OCI-LY7 (cell line): ENCODE data around the gene MPI. TPM values are rescaled to one million over a fixed set of nuclear protein-coding genes. Genes with fewer than 3 reads are reported as not detected.

Experiments
- BruUV-seq: library from RNA; stranded (reverse); fragments of 400-500 nt; replicated peaks from 2 replicates; lab custom pipeline; 2021; lab: Mats Ljungman, UMichigan
- CTCF ChIA-PET: fragments of 300-600 bp; sonication (Branson Sonifier 250); formaldehyde crosslinking; loops from one replicate; lab custom pipeline; 2022; ENCODE audit warnings: antibody characterized with exemption; ENCODE audit not compliant: unreplicated experiment; lab: Charles Lee
- POLR2A ChIA-PET: fragments of 300-600 bp; sonication (Branson Sonifier 250); formaldehyde crosslinking; loops from one replicate; lab custom pipeline; 2022; ENCODE audit warnings: antibody characterized with exemption; lab: Charles Lee
- DNase-seq: peaks from one replicate; pipeline ENCODE4 v3.0.0-alpha.2; 2015; ENCODE audit warnings: low spot score
- H2AFZ ChIP-seq: fragments of 200-600 bp; sonication (generic), shearing (Covaris generic); 2 replicates; pipeline ENCODE4 v1.6.1; 2014; ENCODE audit warnings: mild to moderate bottlenecking, antibody characterized with exemption, low read length, moderate library complexity
- H3K27ac ChIP-seq: fragments of 200-600 bp; sonication (generic); 2 replicates; pipeline ENCODE4 v1.5.1; 2014; ENCODE audit warnings: mixed run types, low read depth, mild to moderate bottlenecking, moderate library complexity, low read length, inconsistent platforms; ENCODE audit not compliant: poor library complexity, severe bottlenecking
- H3K36me3 ChIP-seq: fragments of 200-600 bp; sonication (generic); 2 replicates; pipeline ENCODE4 v1.6.1; 2014; ENCODE audit warnings: mild to moderate bottlenecking, antibody characterized with exemption, low read length, moderate library complexity, mixed read lengths; ENCODE audit not compliant: insufficient read depth
- H3K4me1 ChIP-seq: fragments of 200-600 bp; sonication (generic); 2 replicates; pipeline ENCODE4 v1.5.1; 2014; ENCODE audit warnings: mild to moderate bottlenecking, low read length; ENCODE audit not compliant: insufficient read depth, poor library complexity, severe bottlenecking
- H3K4me2 ChIP-seq: fragments of 200-600 bp; sonication (generic); 2 replicates; pipeline ENCODE4 v1.6.1; 2014; ENCODE audit warnings: mild to moderate bottlenecking, low read length
- H3K4me3 ChIP-seq: fragments of 200-600 bp; sonication (generic); 2 replicates; pipeline ENCODE4 v1.5.1; 2014; ENCODE audit warnings: mild to moderate bottlenecking, low read depth, low read length; ENCODE audit not compliant: poor library complexity, severe bottlenecking
- H3K79me2 ChIP-seq: fragments of 200-600 bp; sonication (generic); 2 replicates; pipeline ENCODE4 v1.6.1; 2016; ENCODE audit warnings: low read depth, mild to moderate bottlenecking, low read length, moderate library complexity, mixed read lengths; ENCODE audit not compliant: insufficient read depth
- H3K9me2 ChIP-seq: fragments of 200-600 bp; sonication (generic); 2 replicates; pipeline ENCODE4 v1.6.1; 2016; ENCODE audit warnings: mild to moderate bottlenecking, low read length, mixed read lengths; ENCODE audit not compliant: insufficient read depth
- H3K9me3 ChIP-seq: fragments of 200-600 bp; sonication (generic); 2 replicates; pipeline ENCODE4 v1.6.1; 2014; ENCODE audit warnings: mild to moderate bottlenecking, mixed run types, low read length, mixed read lengths
- H4K20me1 ChIP-seq: fragments of 200-600 bp; sonication (generic); 2 replicates; pipeline ENCODE4 v1.6.1; 2014; ENCODE audit warnings: mild to moderate bottlenecking, antibody characterized with exemption, low read length, moderate library complexity, mixed read lengths; ENCODE audit not compliant: insufficient read depth
- CTCF ChIP-seq: fragments of 200-600 bp; sonication (generic); conservative IDR thresholded peaks from 2 replicates; pipeline ENCODE4 v1.5.1; 2014; ENCODE audit warnings: mild to moderate bottlenecking, antibody characterized with exemption, low read length, moderate library complexity, mixed read lengths
- EZH2phosphoT487 ChIP-seq: fragments of 200-600 bp; sonication (generic); IDR thresholded peaks from 2 replicates; pipeline ENCODE4 v1.6.1; 2018; ENCODE audit warnings: low read depth, borderline replicate concordance, mild to moderate bottlenecking, mixed run types, antibody characterized with exemption, low read length, moderate library complexity, mixed read lengths
- intact Hi-C: fragments of 100-400 bp; cut with micrococcal nuclease; formaldehyde crosslinking; loops from one replicate; pipeline ENCODE4 v1.10.0; 2022; ENCODE audit not compliant: unreplicated experiment
- total RNA-seq, 2 experiments: library from RNA; depleted of rRNA in 1 of 2; stranded (reverse); fragments of >200 nt in 1 of 2; shearing (Covaris generic) in 1 of 2; gene quantifications; 2 replicates each; pipeline ENCODE4 v1.2.3, GENCODE V29; 2014 to 2022

Gene MPI
- total RNA-seq, 2 experiments from 2014 or later, result 58.9 to 67.2 TPM

GRCh38 chr15:74869372-74869725 lies 20.5 kb upstream of the MPI start:
- TF ChIP-seq CTCF (no peak), EZH2phosphoT487 (no peak)
- peaks cover 38% of the 10 kb centered on the region for H3K4me1 ChIP-seq
- intact Hi-C loops, result no loop called here
- peak overlapping the region; percentile 60 for H3K27ac ChIP-seq
- POLR2A ChIA-PET, result interaction anchor here (0.5 to 2.5 kb wide), 11 partner anchors 11 to 639 kb away, joined by 3 to 21 read pairs (median 4); no protein-coding TSS in a partner anchor
- H3K79me2 ChIP-seq, result peaks cover 65% of the 10 kb centered on the region
- peak overlapping the region; percentile 67 for H3K4me2 ChIP-seq
- no peaks in the 10 kb centered on the region for H3K9me2 ChIP-seq
- no peak for DNase-seq
- CTCF ChIA-PET, result interaction anchor here (0.6 to 1.1 kb wide), 6 partner anchors 13 to 456 kb away, joined by 3 to 6 read pairs (median 4); no protein-coding TSS in a partner anchor
- H4K20me1 ChIP-seq, result peaks cover 5% of the 10 kb centered on the region
- H3K4me3 ChIP-seq, result no peak overlapping the region
- BruUV-seq, result no TSS peak
- peaks cover 37% of the 10 kb centered on the region for H3K36me3 ChIP-seq
- H2AFZ ChIP-seq, result no peak overlapping the region
- H3K9me3 ChIP-seq, result peaks cover 16% of the 10 kb centered on the region

- H3K36me3 ChIP-seq, result peaks cover 34% of the 10 kb centered on the region
- peak; percentile 76 for DNase-seq
- ChIA-PET POLR2A (interaction anchor here (0.6 to 2.5 kb wide), 12 partner anchors 11 to 638 kb away, joined by 3 to 21 read pairs (median 4); no protein-coding TSS in a partner anchor), CTCF (interaction anchor here (0.6 to 1.1 kb wide), 8 partner anchors 11 to 457 kb away, joined by 3 to 6 read pairs (median 4); no protein-coding TSS in a partner anchor)
- BruUV-seq, result no TSS peak
- no peaks in the 10 kb centered on the region for H3K9me2 ChIP-seq
- H3K9me3 ChIP-seq, result peaks cover 16% of the 10 kb centered on the region
- peaks cover 38% of the 10 kb centered on the region for H3K4me1 ChIP-seq
- intact Hi-C loops, result no loop called here
- no peak overlapping the region for H2AFZ ChIP-seq
- peak overlapping the region; percentile 60 for H3K27ac ChIP-seq
- H3K4me2 ChIP-seq, result peak overlapping the region; percentile 67
- H4K20me1 ChIP-seq, result peaks cover 5% of the 10 kb centered on the region
- peak overlapping the region; percentile 38 for H3K4me3 ChIP-seq
- TF ChIP-seq EZH2phosphoT487 (no peak), CTCF (no peak)
- peaks cover 65% of the 10 kb centered on the region for H3K79me2 ChIP-seq
Observed at GRCh38 chr15:74869726-74870407, 20.0 kb upstream of the MPI start.
